H1 (cell line): ENCODE results near the gene PTPN5.

Source experiments
- CTCF ChIP-seq, 3 experiments: IDR thresholded peaks; 1 replicate in 2 of 3; 2 replicates in 1 of 3; pipeline versions ENCODE4 v1.5.1 to v1.6.1; 2011; ENCODE audit warnings: low read length in 3 of 3, mild to moderate bottlenecking in 3 of 3, inconsistent platforms in 2 of 3, low read depth in 1 of 3, moderate library complexity in 1 of 3; ENCODE audit not compliant: insufficient read depth in 1 of 3; ENCODE audit errors: control extremely low read depth in 1 of 3
- GABPA ChIP-seq: IDR thresholded peaks from 2 replicates; pipeline ENCODE4 v1.6.1; 2011; ENCODE audit warnings: mild to moderate bottlenecking, low read length, moderate library complexity, borderline replicate concordance; ENCODE audit not compliant: insufficient read depth
- POLR2AphosphoS5 ChIP-seq: IDR thresholded peaks from 2 replicates; pipeline ENCODE4 v1.6.1; 2011; ENCODE audit warnings: low read depth, low read length
- SRF ChIP-seq: IDR thresholded peaks from 2 replicates; pipeline ENCODE4 v1.6.1; 2011; ENCODE audit warnings: mild to moderate bottlenecking, low read depth, low read length, moderate library complexity

GRCh38 chr11:18721561-18722292 is 69.9 kb downstream of the PTPN5 start:
- TF ChIP-seq SRF (no peak), POLR2AphosphoS5 (peak; percentile 34; the same call in 1 of the 2 replicates), GABPA (no peak), CTCF (IDR thresholded peaks at IDR 0.05; ENCODE audit: control extremely low read depth in 1 of 3, insufficient read depth in 1 of 3, low read depth in 1 of 3, low read length in 3 of 3) (peak; percentile 68 to 89 (median 84))
